ENCODE results near the gene WDPCP. TPM values are rescaled to one million over a fixed set of nuclear protein-coding genes. Genes with fewer than 3 reads are reported as not detected.
A peak's percentile ranks its signal among the peaks of the same experiment; 100 is the strongest.
"Not testable (repeated sequence)": the region's sequence is repeated elsewhere in the genome, so short reads cannot be mapped to it uniquely, and the experiment has no call there.

The WDPCP gene
- total and polyA plus RNA-seq, 2 donors: 5.5 to 10.4 TPM

DNA sequence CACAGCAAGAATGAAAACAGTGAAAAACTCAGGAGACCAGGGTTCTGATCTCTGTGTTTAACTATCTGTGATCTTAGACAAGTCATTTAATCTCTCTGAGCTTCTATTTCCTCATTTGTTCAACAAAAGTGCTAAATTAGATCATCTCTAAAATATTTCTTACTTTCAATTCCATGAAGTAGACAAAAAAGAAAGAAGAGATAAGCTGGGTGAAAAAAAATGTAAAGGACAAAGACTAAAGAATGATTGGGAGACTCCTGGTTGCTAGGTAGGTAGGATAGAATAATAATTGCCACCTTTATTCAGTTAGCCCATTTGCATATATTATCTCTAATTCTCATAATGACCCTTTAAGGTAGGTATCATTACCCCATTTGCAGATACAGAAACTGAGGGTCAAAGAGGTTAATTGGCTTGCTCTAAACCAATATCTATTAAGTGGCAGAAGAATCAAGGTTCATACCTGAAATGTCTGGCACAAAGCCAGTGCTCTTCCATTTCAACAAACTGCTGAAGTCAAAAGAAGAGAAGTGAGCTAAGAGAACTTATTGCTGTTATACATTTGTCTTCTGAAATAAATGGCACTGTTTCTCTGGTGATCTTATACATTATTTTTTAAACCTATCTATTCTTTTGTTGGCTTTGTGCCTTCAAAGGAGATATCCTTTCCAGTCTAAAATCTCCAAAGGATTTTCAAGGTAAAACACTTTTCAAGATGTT, 395.9 kb downstream of the WDPCP start:
- Histone ChIP-seq H3K4me1 (ENCODE audit: control insufficient read depth in 2 of 2, insufficient read depth in 2 of 2, low read length in 2 of 2) (no peaks in the 10 kb centered on the region), H3K36me3 (ENCODE audit: control insufficient read depth in 2 of 2, insufficient read depth in 2 of 2, low read length in 1 of 2) (no peaks in the 10 kb centered on the region), H3K27ac (ENCODE audit: low read depth in 1 of 2, low read length in 1 of 2) (no peak overlapping the region), H3K9me3 (ENCODE audit: control insufficient read depth in 2 of 2, insufficient read depth in 1 of 2, low read length in 1 of 2) (no peaks in the 10 kb centered on the region), H3K27me3 (ENCODE audit: control insufficient read depth in 2 of 2, insufficient read depth in 1 of 2, low read length in 1 of 2) (no peaks in the 10 kb centered on the region), H3K4me3 (ENCODE audit: low read length in 2 of 2) (no peak overlapping the region)
- no peak for DNase-seq (ENCODE audit: low read depth in 6 of 9, low spot score in 9 of 9)

DNA sequence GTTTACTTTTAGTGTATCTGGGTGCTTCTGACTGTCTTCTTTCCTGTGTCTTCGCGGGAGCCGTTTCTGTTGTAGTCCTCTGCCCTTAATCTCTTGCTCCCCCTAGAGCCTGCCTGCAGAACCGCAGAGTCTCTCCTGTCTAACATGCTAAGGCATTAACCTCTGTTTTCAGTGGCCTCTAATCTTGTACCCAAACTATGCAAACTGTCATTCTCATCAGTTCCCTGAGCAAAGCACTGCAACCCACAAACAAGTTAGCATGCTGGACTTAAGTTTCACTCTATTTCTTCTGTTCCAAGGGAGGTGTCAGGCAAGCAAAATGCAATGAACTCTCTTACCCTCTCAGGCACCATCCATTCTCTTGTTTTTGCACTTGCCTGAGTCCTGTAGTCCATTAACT, 399.3 kb downstream of the WDPCP start:
- Histone ChIP-seq H3K4me3 (ENCODE audit: low read length in 2 of 2) (no peak overlapping the region), H3K9me3 (ENCODE audit: control insufficient read depth in 2 of 2, insufficient read depth in 1 of 2, low read length in 1 of 2) (no peaks in the 10 kb centered on the region)
- DNase-seq (ENCODE audit: low read depth in 6 of 9, low spot score in 9 of 9): peak in 3 of 9 donors; percentile 4 to 44 (median 33)

DNA sequence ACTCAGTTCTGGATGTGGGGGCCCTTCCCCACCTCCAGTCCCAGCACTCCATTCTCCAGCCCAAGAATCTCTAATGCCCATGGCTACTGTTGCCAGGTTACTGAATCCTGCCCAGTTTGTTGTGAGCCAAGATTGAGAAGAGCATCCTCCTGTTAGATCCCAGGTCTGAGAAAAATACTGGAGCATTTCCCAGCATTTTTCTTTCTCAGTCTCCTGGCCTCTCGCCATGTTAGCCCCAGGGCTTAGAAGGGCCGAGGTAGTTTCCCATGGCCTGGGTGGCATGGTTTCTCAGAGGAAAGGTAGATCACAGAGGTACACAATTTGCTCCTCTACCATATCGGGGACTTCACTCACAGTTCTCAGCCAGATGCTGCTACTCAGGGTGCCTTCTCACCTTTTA, 401.9 kb downstream of the WDPCP start:
- WGBS: 95% methylated on average over 3 of the region's 3 CpGs
- DNase-seq (ENCODE audit: low read depth in 6 of 9, low spot score in 9 of 9): no peak
- Histone ChIP-seq H3K27ac (ENCODE audit: low read depth in 1 of 2, low read length in 1 of 2) (no peak overlapping the region), H3K27me3 (ENCODE audit: control insufficient read depth in 2 of 2, insufficient read depth in 1 of 2, low read length in 1 of 2) (no peaks in the 10 kb centered on the region), H3K4me1 (ENCODE audit: control insufficient read depth in 2 of 2, insufficient read depth in 2 of 2, low read length in 2 of 2) (no peaks in the 10 kb centered on the region), H3K36me3 (ENCODE audit: control insufficient read depth in 2 of 2, insufficient read depth in 2 of 2, low read length in 1 of 2) (no peaks in the 10 kb centered on the region), H3K9me3 (ENCODE audit: control insufficient read depth in 2 of 2, insufficient read depth in 1 of 2, low read length in 1 of 2) (no peaks in the 10 kb centered on the region), H3K4me3 (ENCODE audit: low read length in 2 of 2) (no peak overlapping the region)

More for the DNA sequence above, 399.3 kb downstream of the WDPCP start:
- WGBS: 78% methylated on average over 4 of the region's 4 CpGs
- Histone ChIP-seq H3K27ac (ENCODE audit: low read depth in 1 of 2, low read length in 1 of 2) (no peak overlapping the region), H3K4me1 (ENCODE audit: control insufficient read depth in 2 of 2, insufficient read depth in 2 of 2, low read length in 2 of 2) (no peaks in the 10 kb centered on the region), H3K27me3 (ENCODE audit: control insufficient read depth in 2 of 2, insufficient read depth in 1 of 2, low read length in 1 of 2) (no peaks in the 10 kb centered on the region), H3K36me3 (ENCODE audit: control insufficient read depth in 2 of 2, insufficient read depth in 2 of 2, low read length in 1 of 2) (no peaks in the 10 kb centered on the region)

DNA sequence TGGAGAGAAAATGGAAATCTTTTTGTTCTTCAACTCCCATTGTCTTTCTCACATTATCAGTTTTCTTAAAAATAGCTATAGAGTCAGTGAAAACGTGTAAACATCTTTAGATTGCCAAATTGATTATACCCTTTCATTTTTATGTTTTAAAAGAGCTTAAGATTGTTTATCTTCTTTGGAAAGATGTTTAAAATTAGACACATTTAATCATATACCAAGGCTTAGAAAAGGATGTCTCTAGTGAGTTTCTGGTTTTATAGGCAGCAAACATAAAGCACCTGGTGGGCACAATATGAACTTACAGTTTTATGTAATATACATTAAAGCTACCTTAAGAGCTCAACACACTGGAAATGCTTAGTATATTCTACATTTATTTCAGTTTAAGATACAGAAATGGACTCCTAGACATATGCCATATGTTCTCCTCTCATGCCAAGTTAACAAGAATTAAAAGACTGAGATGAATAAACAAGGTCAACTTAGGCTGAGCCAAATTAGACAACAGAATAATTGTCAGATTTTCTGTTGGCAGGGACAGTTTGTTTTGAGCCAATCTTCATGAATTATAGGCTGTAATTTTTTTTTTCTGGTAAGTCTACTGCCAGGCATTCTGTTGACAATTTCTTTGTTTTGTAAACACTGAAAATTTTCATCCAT, 425.0 kb downstream of the WDPCP start:
- no peak overlapping the region for H3K4me3 ChIP-seq (ENCODE audit: low read length in 2 of 2)
- H3K27ac ChIP-seq (ENCODE audit: low read depth in 1 of 2, low read length in 1 of 2): no peak overlapping the region
- DNase-seq (ENCODE audit: low read depth in 6 of 9, low spot score in 9 of 9): no peak
- no peaks in the 10 kb centered on the region for H3K27me3 ChIP-seq (ENCODE audit: control insufficient read depth in 2 of 2, insufficient read depth in 1 of 2, low read length in 1 of 2)
- H3K36me3 ChIP-seq (ENCODE audit: control insufficient read depth in 2 of 2, insufficient read depth in 2 of 2, low read length in 1 of 2): no peaks in the 10 kb centered on the region
- H3K9me3 ChIP-seq (ENCODE audit: control insufficient read depth in 2 of 2, insufficient read depth in 1 of 2, low read length in 1 of 2): no peaks in the 10 kb centered on the region
- no peaks in the 10 kb centered on the region for H3K4me1 ChIP-seq (ENCODE audit: control insufficient read depth in 2 of 2, insufficient read depth in 2 of 2, low read length in 2 of 2)
- WGBS: 95% methylated on average over 1 of the region's 1 CpG

DNA sequence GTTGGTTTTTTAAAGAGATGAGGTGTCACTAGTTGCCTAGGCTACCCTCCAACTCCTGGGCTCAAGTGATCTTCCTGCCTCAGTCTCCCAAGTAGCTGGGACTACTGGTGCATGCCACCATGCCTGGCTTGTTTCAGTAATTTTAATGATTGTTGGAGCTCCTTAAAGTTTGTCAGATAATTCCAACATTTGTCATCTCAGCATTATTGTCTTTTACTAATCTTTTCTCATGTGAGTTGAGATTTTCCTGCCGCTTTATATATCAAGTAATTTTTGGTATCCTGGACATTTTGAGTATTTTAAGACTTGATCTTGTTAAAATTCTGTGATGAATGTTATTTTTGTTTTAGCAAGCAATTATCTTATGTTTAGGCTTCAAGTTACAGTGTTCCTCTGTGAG, 429.0 kb downstream of the WDPCP start:
- no peak overlapping the region for H3K4me3 ChIP-seq (ENCODE audit: low read length in 2 of 2)
- 100% methylated on average over 1 of the region's 1 CpG for WGBS
- H3K4me1 ChIP-seq (ENCODE audit: control insufficient read depth in 2 of 2, insufficient read depth in 2 of 2, low read length in 2 of 2): no peaks in the 10 kb centered on the region
- no peaks in the 10 kb centered on the region for H3K36me3 ChIP-seq (ENCODE audit: control insufficient read depth in 2 of 2, insufficient read depth in 2 of 2, low read length in 1 of 2)
- no peaks in the 10 kb centered on the region for H3K27me3 ChIP-seq (ENCODE audit: control insufficient read depth in 2 of 2, insufficient read depth in 1 of 2, low read length in 1 of 2)
- H3K27ac ChIP-seq (ENCODE audit: low read depth in 1 of 2, low read length in 1 of 2): no peak overlapping the region
- no peaks in the 10 kb centered on the region for H3K9me3 ChIP-seq (ENCODE audit: control insufficient read depth in 2 of 2, insufficient read depth in 1 of 2, low read length in 1 of 2)
- DNase-seq (ENCODE audit: low read depth in 6 of 9, low spot score in 9 of 9): no peak

DNA sequence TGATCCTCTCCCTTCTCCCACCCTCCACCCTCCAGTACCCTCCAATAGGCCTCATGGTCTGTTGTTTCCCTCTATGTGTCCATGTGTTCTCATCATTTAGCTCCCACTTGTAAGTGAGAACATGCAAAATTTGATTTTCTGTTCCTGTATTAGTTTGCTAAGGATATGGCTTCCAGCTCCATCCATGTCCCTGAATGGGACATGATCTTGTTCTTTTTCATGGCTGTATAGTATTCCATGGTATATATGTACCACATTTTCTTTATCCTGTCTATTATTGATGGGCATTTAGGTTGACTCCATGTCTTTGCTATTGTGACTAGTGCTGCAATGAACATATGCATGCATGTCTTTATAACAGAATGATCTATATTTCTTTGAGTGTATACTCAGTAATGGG, 451.6 kb downstream of the WDPCP start:
- DNase-seq (ENCODE audit: low read depth in 6 of 9, low spot score in 9 of 9): not testable (repeated sequence)

DNA sequence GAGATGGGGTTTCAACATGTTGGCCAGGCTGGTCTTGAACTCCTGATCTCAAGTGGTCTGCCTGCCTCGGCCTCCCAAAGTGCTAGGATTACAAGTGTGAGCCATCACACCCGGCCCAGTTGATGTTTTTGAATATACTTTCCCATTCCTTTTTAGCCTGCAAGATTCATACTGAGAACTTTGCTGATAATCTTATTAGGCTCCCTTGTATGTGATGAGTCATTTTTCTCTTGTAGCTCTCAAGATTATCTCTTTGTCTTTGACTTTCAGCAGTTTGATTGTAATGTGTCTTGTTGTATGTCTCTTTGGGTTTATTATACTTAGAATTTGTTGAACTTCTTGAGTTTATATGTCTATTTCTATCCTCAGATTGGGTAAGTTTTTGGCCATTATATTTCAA, 456.3 kb downstream of the WDPCP start:
- Histone ChIP-seq H3K27ac (ENCODE audit: low read depth in 1 of 2, low read length in 1 of 2) (no peak overlapping the region), H3K36me3 (ENCODE audit: control insufficient read depth in 2 of 2, insufficient read depth in 2 of 2, low read length in 1 of 2) (no peaks in the 10 kb centered on the region), H3K9me3 (ENCODE audit: control insufficient read depth in 2 of 2, insufficient read depth in 1 of 2, low read length in 1 of 2) (no peaks in the 10 kb centered on the region), H3K4me1 (ENCODE audit: control insufficient read depth in 2 of 2, insufficient read depth in 2 of 2, low read length in 2 of 2) (no peaks in the 10 kb centered on the region), H3K4me3 (ENCODE audit: low read length in 2 of 2) (no peak overlapping the region), H3K27me3 (ENCODE audit: control insufficient read depth in 2 of 2, insufficient read depth in 1 of 2, low read length in 1 of 2) (no peaks in the 10 kb centered on the region)
- no peak for DNase-seq (ENCODE audit: low read depth in 6 of 9, low spot score in 9 of 9)
- 98% methylated on average over 2 of the region's 2 CpGs for WGBS

More for the DNA sequence above, 451.6 kb downstream of the WDPCP start:
- not testable (repeated sequence) for H3K4me3 ChIP-seq (ENCODE audit: low read length in 2 of 2); H3K36me3 ChIP-seq (ENCODE audit: control insufficient read depth in 2 of 2, insufficient read depth in 2 of 2, low read length in 1 of 2); H3K9me3 ChIP-seq (ENCODE audit: control insufficient read depth in 2 of 2, insufficient read depth in 1 of 2, low read length in 1 of 2); H3K27ac ChIP-seq (ENCODE audit: low read depth in 1 of 2, low read length in 1 of 2); H3K27me3 ChIP-seq (ENCODE audit: control insufficient read depth in 2 of 2, insufficient read depth in 1 of 2, low read length in 1 of 2); H3K4me1 ChIP-seq (ENCODE audit: control insufficient read depth in 2 of 2, insufficient read depth in 2 of 2, low read length in 2 of 2)

DNA sequence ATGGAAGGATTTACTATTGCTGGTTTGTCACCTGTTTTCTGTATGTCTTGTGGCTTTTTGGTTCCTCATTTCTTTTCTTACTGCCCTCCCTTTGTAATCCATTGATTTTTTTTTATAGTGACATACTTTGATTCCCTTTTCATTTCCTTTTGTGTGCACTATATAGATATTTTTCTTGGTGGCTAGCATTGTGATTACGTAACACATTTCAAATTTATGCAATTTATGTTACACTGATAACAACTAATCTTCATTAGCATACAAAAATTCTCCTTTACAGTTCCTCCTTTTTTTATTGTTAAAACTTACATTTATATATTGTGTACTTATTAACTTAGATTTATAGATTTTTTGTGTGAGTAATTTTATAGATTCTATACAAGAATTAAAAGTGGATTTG, 457.1 kb downstream of the WDPCP start:
- 100% methylated on average over 1 of the region's 1 CpG for WGBS
- Histone ChIP-seq H3K4me1 (ENCODE audit: control insufficient read depth in 2 of 2, insufficient read depth in 2 of 2, low read length in 2 of 2) (no peaks in the 10 kb centered on the region), H3K27ac (ENCODE audit: low read depth in 1 of 2, low read length in 1 of 2) (no peak overlapping the region), H3K27me3 (ENCODE audit: control insufficient read depth in 2 of 2, insufficient read depth in 1 of 2, low read length in 1 of 2) (no peaks in the 10 kb centered on the region), H3K36me3 (ENCODE audit: control insufficient read depth in 2 of 2, insufficient read depth in 2 of 2, low read length in 1 of 2) (no peaks in the 10 kb centered on the region), H3K4me3 (ENCODE audit: low read length in 2 of 2) (no peak overlapping the region), H3K9me3 (ENCODE audit: control insufficient read depth in 2 of 2, insufficient read depth in 1 of 2, low read length in 1 of 2) (no peaks in the 10 kb centered on the region)
- DNase-seq (ENCODE audit: low read depth in 6 of 9, low spot score in 9 of 9): no peak

DNA sequence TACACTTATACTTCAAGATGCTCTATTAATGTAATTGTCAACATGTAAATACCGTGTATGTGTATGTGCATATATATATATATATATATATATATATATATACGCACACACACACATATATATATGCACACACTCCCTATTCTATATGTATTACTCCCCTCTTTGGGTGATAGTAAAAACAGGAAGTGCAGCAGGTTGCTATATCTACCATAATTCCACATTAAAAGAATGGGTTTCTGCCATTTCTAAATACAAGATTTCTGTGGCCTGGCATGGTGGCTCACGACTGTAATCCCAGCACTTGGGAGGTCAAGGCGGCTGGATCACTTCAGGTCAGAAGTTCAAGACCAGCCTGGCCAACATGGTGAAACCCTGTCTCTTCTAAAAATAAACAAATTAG, 460.7 kb downstream of the WDPCP start:
- no peak overlapping the region for H3K27ac ChIP-seq (ENCODE audit: low read depth in 1 of 2, low read length in 1 of 2)
- H3K4me1 ChIP-seq (ENCODE audit: control insufficient read depth in 2 of 2, insufficient read depth in 2 of 2, low read length in 2 of 2): no peaks in the 10 kb centered on the region
- H3K27me3 ChIP-seq (ENCODE audit: control insufficient read depth in 2 of 2, insufficient read depth in 1 of 2, low read length in 1 of 2): no peaks in the 10 kb centered on the region
- WGBS: 91% methylated on average over 4 of the region's 4 CpGs
- H3K4me3 ChIP-seq (ENCODE audit: low read length in 2 of 2): no peak overlapping the region
- no peaks in the 10 kb centered on the region for H3K36me3 ChIP-seq (ENCODE audit: control insufficient read depth in 2 of 2, insufficient read depth in 2 of 2, low read length in 1 of 2)
- no peaks in the 10 kb centered on the region for H3K9me3 ChIP-seq (ENCODE audit: control insufficient read depth in 2 of 2, insufficient read depth in 1 of 2, low read length in 1 of 2)
- no peak for DNase-seq (ENCODE audit: low read depth in 6 of 9, low spot score in 9 of 9)

Measured in thymus (tissue), 11 donors.